HL-60 (cell line): ENCODE measurements around the gene NADK.

ENCODE experiments used
- DNase-seq, 2 experiments: peaks; one replicate each; pipeline ENCODE4 v3.0.0-alpha.2; 2010 to 2020; ENCODE audit warnings: low read depth in 1 of 2, low spot score in 1 of 2
- H3K27ac ChIP-seq: fragments of 250-450 bp; sonication (Bioruptor Pico); replicated peaks from 2 replicates; pipeline ENCODE4 v1.5.1; 2020; ENCODE audit warnings: mild to moderate bottlenecking, moderate library complexity
- H3K27me3 ChIP-seq: fragments of 250-450 bp; sonication (Bioruptor Pico); 2 replicates; pipeline ENCODE4 v1.5.1; 2021; ENCODE audit warnings: mild to moderate bottlenecking, moderate library complexity; ENCODE audit not compliant: insufficient read depth, poor library complexity, severe bottlenecking
- H3K4me3 ChIP-seq: replicated peaks from 2 replicates; pipeline ENCODE4 v1.5.1; 2011; ENCODE audit warnings: mild to moderate bottlenecking, control low read depth, low read length; ENCODE audit not compliant: insufficient read depth
- GABPA ChIP-seq: IDR thresholded peaks from 2 replicates; pipeline ENCODE4 v1.6.1; 2012; ENCODE audit warnings: low read depth
- POLR2AphosphoS5 ChIP-seq: IDR thresholded peaks from 2 replicates; pipeline ENCODE4 v1.6.1; 2012; ENCODE audit warnings: low read depth
- SPI1 ChIP-seq: IDR thresholded peaks from 2 replicates; pipeline ENCODE4 v1.6.1; 2012; ENCODE audit warnings: low read depth, mild to moderate bottlenecking, borderline replicate concordance
- TF ChIP-seq, protein P1 (sequence below): IDR thresholded peaks from one replicate; pipeline ENCODE4 v1.5.1; 2011; ENCODE audit warnings: low read length, control low read depth, inconsistent platforms; ENCODE audit not compliant: insufficient read depth
- TF ChIP-seq, protein P2 (sequence below): IDR thresholded peaks from 2 replicates; pipeline ENCODE4 v1.6.1; 2012; ENCODE audit warnings: low read depth; ENCODE audit not compliant: insufficient replicate concordance

Gene NADK

GRCh38 chr1:1782399-1783221 is 4.3 kb upstream of the NADK start:
- peak in 1 of 2 experiments; percentile 81 for DNase-seq
- H3K27me3 ChIP-seq = no peaks in the 10 kb centered on the region
- H3K27ac ChIP-seq = peak overlapping the region; percentile 94
- H3K4me3 ChIP-seq = peak overlapping the region; percentile 3; the same call in 1 of the 2 replicates
- TF ChIP-seq, protein P1, sequence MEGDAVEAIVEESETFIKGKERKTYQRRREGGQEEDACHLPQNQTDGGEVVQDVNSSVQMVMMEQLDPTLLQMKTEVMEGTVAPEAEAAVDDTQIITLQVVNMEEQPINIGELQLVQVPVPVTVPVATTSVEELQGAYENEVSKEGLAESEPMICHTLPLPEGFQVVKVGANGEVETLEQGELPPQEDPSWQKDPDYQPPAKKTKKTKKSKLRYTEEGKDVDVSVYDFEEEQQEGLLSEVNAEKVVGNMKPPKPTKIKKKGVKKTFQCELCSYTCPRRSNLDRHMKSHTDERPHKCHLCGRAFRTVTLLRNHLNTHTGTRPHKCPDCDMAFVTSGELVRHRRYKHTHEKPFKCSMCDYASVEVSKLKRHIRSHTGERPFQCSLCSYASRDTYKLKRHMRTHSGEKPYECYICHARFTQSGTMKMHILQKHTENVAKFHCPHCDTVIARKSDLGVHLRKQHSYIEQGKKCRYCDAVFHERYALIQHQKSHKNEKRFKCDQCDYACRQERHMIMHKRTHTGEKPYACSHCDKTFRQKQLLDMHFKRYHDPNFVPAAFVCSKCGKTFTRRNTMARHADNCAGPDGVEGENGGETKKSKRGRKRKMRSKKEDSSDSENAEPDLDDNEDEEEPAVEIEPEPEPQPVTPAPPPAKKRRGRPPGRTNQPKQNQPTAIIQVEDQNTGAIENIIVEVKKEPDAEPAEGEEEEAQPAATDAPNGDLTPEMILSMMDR = no peak
- TF ChIP-seq, protein P2, sequence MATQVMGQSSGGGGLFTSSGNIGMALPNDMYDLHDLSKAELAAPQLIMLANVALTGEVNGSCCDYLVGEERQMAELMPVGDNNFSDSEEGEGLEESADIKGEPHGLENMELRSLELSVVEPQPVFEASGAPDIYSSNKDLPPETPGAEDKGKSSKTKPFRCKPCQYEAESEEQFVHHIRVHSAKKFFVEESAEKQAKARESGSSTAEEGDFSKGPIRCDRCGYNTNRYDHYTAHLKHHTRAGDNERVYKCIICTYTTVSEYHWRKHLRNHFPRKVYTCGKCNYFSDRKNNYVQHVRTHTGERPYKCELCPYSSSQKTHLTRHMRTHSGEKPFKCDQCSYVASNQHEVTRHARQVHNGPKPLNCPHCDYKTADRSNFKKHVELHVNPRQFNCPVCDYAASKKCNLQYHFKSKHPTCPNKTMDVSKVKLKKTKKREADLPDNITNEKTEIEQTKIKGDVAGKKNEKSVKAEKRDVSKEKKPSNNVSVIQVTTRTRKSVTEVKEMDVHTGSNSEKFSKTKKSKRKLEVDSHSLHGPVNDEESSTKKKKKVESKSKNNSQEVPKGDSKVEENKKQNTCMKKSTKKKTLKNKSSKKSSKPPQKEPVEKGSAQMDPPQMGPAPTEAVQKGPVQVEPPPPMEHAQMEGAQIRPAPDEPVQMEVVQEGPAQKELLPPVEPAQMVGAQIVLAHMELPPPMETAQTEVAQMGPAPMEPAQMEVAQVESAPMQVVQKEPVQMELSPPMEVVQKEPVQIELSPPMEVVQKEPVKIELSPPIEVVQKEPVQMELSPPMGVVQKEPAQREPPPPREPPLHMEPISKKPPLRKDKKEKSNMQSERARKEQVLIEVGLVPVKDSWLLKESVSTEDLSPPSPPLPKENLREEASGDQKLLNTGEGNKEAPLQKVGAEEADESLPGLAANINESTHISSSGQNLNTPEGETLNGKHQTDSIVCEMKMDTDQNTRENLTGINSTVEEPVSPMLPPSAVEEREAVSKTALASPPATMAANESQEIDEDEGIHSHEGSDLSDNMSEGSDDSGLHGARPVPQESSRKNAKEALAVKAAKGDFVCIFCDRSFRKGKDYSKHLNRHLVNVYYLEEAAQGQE = peak; percentile 82
- TF ChIP-seq POLR2AphosphoS5 (peak; percentile 81), SPI1 (peak; percentile 89), GABPA (peak; percentile 23; the same call in 1 of the 2 replicates)

DNA sequence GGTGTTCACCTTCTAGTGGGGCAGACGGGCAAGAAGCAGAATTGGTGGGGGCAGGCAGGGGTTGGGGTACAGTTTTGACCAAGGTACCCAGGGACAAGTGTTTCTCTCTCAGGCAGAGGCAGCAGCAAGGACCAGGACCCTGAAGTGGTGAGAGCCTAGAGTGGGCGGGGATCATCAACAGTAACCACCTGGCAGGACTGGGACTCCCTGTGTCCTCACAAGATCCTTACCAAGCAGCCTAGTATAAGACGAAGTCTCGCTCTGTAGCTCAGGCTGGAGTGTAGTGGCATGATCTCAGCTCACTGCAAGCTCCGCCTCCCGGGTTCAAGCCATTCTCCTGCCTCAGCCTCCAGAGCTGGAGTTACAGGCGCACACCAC is 3.2 kb upstream of the NADK start:
- Histone ChIP-seq H3K4me3 (no peak overlapping the region), H3K27ac (peak overlapping the region; percentile 94), H3K27me3 (no peaks in the 10 kb centered on the region)
- TF ChIP-seq GABPA (no peak), SPI1 (no peak), POLR2AphosphoS5 (no peak)
- TF ChIP-seq, protein P1 = no peak
- TF ChIP-seq, protein P2 = no peak
- DNase-seq = no peak

- TF ChIP-seq, protein P2 = no peak
- TF ChIP-seq GABPA = no peak
- TF ChIP-seq SPI1 = no peak
- no peak; the same call in 1 of the 2 replicates for TF ChIP-seq POLR2AphosphoS5
- TF ChIP-seq, protein P1 = no peak
- peak overlapping the region; percentile 94 for H3K27ac ChIP-seq
- DNase-seq = peak in 1 of 2 experiments; percentile 32
- peak overlapping the region; percentile 4; the same call in 1 of the 2 replicates for H3K4me3 ChIP-seq
- H3K27me3 ChIP-seq = no peaks in the 10 kb centered on the region
Measured at GRCh38 chr1:1780598-1781525, 2.6 kb upstream of the NADK start.
